GM21367 (cell line): Measurements from ENCODE around the gene RNF14.
"Not testable (repeated sequence)": the region's sequence is repeated elsewhere in the genome, so short reads cannot be mapped to it uniquely, and the experiment has no call there.

Experiments used
- ATAC-seq: cut with Tn5 transposase; IDR thresholded peaks from one replicate; pipeline ENCODE4 v1.9.1; 2021; ENCODE audit not compliant: unreplicated experiment

Gene RNF14

DNA sequence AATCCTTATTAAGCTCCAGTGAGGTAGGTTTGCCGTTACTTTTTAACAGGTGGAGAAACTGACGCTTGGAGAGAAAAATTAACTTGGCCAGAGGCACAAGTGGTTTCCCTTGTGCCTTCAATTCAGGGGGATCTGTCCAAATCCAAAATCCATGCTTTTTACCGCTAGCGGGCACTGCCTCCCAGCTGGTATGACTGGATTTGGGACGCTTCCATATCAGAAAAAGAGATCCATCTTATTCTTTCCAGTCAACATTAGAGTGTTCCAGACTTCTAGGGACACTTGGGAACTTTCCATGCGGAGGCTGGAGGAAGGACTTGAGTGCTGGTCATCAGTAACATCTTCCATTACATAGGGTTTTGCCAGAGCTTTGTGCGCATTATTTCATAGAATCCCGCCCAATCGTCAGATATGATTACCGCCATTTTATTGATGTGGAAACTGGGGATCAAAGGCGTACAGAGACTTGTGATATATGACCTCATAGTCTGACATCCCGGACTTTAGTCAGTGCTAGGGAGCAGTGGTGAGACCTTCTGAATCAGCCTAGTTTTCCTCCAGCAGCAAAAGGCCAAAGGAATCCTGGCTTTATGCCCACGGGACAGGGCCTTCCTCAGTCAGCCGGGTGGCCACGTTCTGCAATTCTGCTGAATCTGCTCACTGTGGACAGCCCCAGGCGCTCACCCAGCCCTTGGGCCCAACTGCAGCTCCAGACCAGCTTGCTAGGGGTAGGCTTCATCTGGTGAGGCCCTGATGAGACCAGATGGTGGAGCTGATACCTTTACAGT lies 45.0 kb downstream of the RNF14 start:
- ATAC-seq: no peak

DNA sequence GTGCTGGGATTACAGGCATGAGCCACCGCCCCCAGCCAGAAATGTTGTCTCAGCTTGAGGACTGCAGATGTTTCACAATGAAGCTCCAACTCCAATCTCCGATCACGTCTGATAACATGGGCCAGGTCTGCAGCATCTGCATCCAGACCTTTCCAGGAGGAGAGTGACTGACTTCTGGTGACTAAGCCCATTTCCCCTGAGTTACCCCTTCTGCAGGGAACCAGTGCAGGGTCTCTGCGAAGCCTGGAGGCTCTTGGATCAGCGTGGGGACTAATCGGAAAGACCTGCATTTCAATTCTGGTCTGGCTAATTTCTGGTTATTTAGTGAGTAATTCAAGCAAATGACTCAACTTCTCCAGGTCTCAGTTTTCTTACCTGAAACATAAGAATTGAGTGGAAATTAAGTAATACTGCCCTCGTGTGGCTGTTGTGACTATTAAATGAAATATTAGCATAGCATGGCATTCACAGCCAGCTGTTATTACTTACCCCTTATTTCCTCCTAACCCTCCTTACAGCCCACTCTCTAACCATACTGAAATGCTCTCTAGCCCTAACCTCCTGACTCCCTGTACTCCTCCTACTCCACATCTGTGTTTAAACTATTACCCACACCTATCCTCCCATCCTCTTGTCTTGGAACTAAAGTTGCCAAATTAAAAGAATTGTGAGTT lies 46.1 kb downstream of the RNF14 start:
- ATAC-seq: no peak

DNA sequence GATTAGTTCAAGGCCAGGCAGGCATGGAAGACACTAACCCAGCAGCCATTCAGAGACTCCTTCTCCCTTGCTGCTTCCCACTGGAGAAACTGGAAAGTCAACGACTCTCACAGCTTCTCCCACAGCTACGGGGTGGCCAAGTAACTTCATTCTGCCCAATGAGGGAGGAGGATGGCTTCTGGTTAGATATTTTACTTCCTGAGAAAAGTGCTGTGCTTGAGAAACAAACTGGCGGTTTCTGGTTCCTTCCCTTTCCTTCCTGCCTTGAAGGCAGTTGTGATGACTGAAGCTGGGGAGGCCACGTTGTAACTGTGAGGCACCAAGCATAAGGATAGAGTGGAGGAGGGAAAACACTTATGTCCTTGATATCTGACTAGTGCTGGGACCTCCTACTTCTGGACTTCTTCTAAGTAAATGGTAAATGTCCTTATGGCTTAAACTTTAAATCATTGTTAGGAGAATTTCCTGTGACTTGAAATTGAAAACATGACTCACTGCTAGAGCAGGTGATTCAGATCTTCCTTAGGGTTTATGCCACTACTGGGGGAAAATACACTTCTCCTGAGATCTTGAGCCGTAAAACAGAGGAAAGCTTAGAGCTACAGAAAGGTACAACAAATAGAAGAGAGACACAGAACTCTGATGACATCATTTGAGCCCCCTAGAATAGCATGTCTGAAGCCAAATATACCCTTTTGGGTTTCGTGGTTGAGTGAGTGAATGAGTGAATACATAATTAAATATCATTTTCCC lies 47.1 kb downstream of the RNF14 start:
- ATAC-seq: peak; percentile 39

GRCh38 chr5:142016556-142016955 lies 47.7 kb downstream of the RNF14 start:
- ATAC-seq: peak; percentile 22

DNA sequence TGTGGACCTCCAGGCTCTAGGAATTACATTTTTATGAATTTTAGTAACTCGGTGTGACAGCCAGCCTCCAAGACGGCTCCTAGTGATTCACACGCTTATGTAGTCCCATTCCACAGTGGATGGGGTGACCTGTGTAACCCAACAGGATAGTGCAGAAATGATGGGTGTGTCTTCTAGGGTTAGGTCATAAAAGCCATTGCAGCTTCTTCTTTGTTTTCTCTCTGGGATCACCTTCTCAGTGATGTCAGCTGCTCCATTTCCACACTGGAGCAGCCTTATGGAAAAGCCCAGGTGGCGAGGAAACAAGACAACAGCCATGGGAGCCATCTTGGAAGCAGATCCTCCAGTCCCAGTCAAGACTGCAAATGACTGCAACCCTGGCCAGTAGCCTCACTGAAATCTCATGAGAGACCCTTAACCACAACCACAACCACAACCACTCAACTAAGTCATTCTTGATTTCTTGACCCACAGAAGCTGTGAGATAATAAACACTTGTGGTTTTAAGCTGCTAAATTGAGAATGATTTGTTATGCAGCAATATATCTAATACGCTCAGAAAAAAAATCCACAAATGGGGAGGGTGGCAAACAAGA lies 49.0 kb downstream of the RNF14 start:
- no peak for ATAC-seq

- ATAC-seq: no peak
These were observed 51.3 kb downstream of the RNF14 start for GRCh38 chr5:142020122-142020659.

DNA sequence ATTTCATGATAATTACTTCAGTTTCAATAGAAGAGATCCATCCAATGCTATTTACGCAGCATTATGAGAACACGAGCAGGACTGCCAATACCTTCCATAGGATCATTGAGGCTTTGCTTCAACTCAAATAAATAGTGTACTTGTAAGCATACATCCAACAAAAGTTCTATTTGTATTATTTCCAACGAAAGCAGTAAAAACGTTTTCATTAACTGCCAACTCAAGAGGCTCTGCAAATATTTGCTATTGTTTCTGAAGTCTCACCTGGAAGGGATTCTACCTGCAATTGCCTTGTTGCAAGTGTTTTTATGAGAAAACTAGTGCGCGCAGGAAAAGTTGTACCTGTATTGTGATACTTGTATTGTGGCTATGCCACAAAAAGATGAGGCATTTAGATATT lies 54.9 kb downstream of the RNF14 start:
- no peak for ATAC-seq

- peak; percentile 100 for ATAC-seq
These were observed 55.9 kb downstream of the RNF14 start for GRCh38 chr5:142024771-142025304.

- ATAC-seq: no peak
These were observed 56.7 kb downstream of the RNF14 start for GRCh38 chr5:142025637-142026036.

DNA sequence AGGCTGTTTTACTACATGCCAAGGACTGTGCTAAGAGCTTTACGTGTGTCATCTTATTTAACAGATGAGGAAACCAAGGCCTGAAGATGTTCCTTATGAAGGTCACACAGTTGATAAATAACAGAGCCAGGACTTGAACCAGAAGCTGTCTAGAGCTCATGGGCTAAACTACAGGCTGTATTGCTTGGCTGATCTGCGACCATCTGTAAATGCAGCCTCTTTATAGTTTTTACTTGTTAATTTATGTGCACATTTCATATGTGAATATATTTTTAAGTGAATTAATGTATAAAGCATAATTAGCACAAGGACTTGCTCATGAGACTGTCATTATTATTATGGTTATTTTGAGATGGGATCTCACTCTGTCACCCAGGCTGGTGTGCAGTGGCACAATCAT lies 63.2 kb downstream of the RNF14 start:
- ATAC-seq: no peak

DNA sequence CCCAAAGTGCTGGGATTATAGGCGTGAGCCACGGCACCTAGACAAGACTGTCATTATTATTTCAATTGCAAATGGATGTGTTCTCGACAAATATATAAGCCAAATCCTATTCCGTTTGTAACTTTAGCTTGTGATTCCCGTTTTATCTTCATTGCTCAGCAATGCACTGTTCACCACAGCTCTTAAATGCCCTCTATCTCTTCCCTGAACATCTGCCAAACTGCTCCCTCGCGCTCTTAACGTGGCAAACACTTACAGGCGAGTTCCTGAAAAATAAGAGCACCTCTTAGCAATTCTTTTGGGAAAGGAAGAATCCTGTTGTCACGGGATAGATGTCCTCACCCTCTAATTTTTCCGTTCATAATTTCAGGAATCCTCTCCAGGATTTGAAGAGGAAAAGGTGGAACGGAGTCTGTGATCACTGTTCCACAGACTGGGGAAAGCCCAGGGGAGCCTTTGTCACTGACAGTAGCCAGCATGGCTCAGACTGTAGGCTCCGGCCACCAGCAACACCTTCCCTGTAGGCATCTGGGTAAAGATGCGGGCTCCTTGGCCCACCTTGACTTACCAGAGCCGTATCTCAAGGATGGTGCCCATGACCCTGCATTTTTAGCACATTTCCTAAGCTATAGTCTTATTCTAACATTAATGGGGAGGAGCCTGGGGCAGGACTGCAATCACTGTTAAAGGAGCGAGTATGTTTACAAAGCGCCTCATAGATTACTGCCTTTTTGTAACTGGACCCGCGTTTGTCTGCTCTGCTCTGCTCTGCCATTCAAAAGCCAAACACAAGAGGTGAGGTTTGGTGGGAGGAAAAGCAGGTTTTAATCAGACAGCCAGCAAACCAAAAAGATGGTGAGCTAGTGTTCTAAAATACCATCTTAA lies 64.1 kb downstream of the RNF14 start:
- no peak for ATAC-seq

- not testable (repeated sequence) for ATAC-seq
These were observed 65.0 kb downstream of the RNF14 start for GRCh38 chr5:142033632-142034567.

DNA sequence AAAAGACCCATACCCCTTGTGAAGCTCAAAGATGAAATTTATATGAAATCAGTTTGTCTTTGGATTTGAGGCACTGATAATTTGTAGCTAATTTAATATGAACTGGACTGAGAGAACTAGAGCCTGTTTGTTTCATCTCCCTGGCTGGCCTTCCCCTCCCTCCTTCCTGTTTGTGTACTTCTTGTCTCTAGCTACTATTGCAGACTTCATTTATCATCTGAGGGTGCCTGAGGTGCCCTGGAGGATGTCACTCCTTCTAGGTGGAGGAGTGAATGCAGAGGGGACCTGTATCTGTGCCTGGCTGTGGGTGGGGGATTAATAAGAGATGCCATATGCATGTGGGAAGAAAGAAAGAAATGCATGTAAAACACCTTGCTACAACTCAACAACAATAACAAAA lies 66.1 kb downstream of the RNF14 start:
- ATAC-seq: no peak

DNA sequence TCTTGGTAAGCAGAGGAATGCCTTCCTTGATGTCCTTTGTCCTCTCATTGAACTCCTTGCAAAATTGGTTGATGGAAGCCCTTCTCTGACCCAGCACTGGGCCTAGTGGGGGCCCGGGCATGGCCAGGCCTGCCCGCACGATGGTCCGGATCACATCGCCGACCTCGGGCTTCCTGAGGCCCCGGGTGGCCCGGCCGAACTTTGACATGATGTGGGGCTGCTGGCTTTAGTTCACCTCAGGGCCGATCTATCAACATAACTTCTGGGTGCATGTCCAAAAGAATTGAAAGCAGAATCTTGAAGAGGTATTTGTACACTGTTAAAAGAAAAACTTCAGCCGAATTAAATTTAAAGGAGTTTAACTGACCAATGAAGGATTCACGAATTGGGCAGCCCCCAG lies 68.0 kb downstream of the RNF14 start:
- ATAC-seq: no peak

- not testable (repeated sequence) for ATAC-seq
These were observed 68.7 kb downstream of the RNF14 start for GRCh38 chr5:142037599-142037998.

GRCh38 chr5:142038735-142039134 lies 69.8 kb downstream of the RNF14 start:
- no peak for ATAC-seq
